ENCODE data around the gene HAO1.
"Not testable (repeated sequence)": the region's sequence is repeated elsewhere in the genome, so short reads cannot be mapped to it uniquely, and the experiment has no call there.

HAO1 gene

GRCh38 chr20:7848351-7848750 is 91.9 kb downstream of the HAO1 start:
- H3K4me3 ChIP-seq (ENCODE audit: low read depth, low read length), result no peak overlapping the region
- TF ChIP-seq CTCF (IDR thresholded peaks at IDR 0.05; ENCODE audit: low read depth, low read length), result no peak

- no peak overlapping the region for H3K4me3 ChIP-seq (ENCODE audit: low read depth, low read length)
- TF ChIP-seq CTCF (IDR thresholded peaks at IDR 0.05; ENCODE audit: low read depth, low read length), result no peak
Observed at GRCh38 chr20:7843613-7844012, 96.6 kb downstream of the HAO1 start.

- H3K4me3 ChIP-seq (ENCODE audit: low read depth, low read length), result no peak overlapping the region
Observed at GRCh38 chr20:7841971-7842310, 98.3 kb downstream of the HAO1 start.

GRCh38 chr20:7841291-7841970 is 98.8 kb downstream of the HAO1 start:
- no peak for TF ChIP-seq CTCF (IDR thresholded peaks at IDR 0.05; ENCODE audit: low read depth, low read length)

More at GRCh38 chr20:7841971-7842310, 98.3 kb downstream of the HAO1 start:
- no peak for TF ChIP-seq CTCF (IDR thresholded peaks at IDR 0.05; ENCODE audit: low read depth, low read length)

GRCh38 chr20:7836076-7836475 is 104.2 kb downstream of the HAO1 start:
- H3K4me3 ChIP-seq (ENCODE audit: low read depth, low read length), result no peak overlapping the region
- no peak for TF ChIP-seq CTCF (IDR thresholded peaks at IDR 0.05; ENCODE audit: low read depth, low read length)

More at GRCh38 chr20:7841291-7841970, 98.8 kb downstream of the HAO1 start:
- no peak overlapping the region for H3K4me3 ChIP-seq (ENCODE audit: low read depth, low read length)

- not testable (repeated sequence) for H3K4me3 ChIP-seq (ENCODE audit: low read depth, low read length)
Observed at GRCh38 chr20:7834441-7834840, 105.8 kb downstream of the HAO1 start.
